K562 (cell line): Measurements from ENCODE around the gene CHN2. TPM values are rescaled to one million over a fixed set of nuclear protein-coding genes. Genes with fewer than 3 reads are reported as not detected.

Source experiments
- ATAC-seq: fragments of 200-7000 bp; cut with Tn5 transposase; 3 replicates; pipeline ENCODE4 v1.9.1; 2020; ENCODE audit warnings: moderate library complexity
- BruUV-seq: library from RNA; stranded (reverse); fragments of 400-500 nt; replicated peaks from 2 replicates; lab custom pipeline; 2021; lab: Mats Ljungman, UMichigan
- CTCF ChIA-PET: fragments of 300-600 bp; formaldehyde crosslinking; extraction: SDS; loops from one replicate; lab custom pipeline; 2021; ENCODE audit warnings: low intra/inter-chr PET ratio; lab: Yijun Ruan, JAX
- POLR2A ChIA-PET: fragments of 300-600, 350-650 bp; sonication (Branson Sonifier 250); formaldehyde crosslinking; extraction: SDS; loops from one replicate; lab custom pipeline; 2021; ENCODE audit warnings: antibody characterized with exemption, inconsistent platforms; lab: Yijun Ruan, JAX
- DNase-seq, 4 experiments: peaks; one replicate each; pipeline versions ENCODE4 v3.0.0 to v3.0.0-alpha.2; 2011 to 2018; ENCODE audit warnings: low spot score in 3 of 4, mixed read lengths in 3 of 4; ENCODE audit errors: extremely low read depth in 1 of 4
- FAIRE-seq: peaks from 2 replicates; lab custom pipeline; 2011; peaks lifted over from hg19 to GRCh38; lab: Jason Lieb, UNC
- H2AFZ ChIP-seq: 2 replicates; pipeline ENCODE4 v1.6.0; 2011; ENCODE audit warnings: low read depth, low read length, control low read depth, inconsistent platforms
- H3K27ac ChIP-seq: fragments of 200-600 bp; 3 replicates; pipeline ENCODE4 v1.8.0; 2011; ENCODE audit warnings: low read depth, mild to moderate bottlenecking, control low read depth, inconsistent platforms, low read length, moderate library complexity, mixed read lengths; ENCODE audit errors: extremely low read depth
- H3K27me3 ChIP-seq, 2 experiments: fragments of 300-600 bp in 1 of 2; 2 replicates in 1 of 2; 3 replicates in 1 of 2; pipeline versions ENCODE4 v1.6.0 to v1.8.0; 2011; ENCODE audit warnings: inconsistent platforms in 2 of 2, low read length in 2 of 2, mild to moderate bottlenecking in 1 of 2, mixed read lengths in 1 of 2, moderate library complexity in 1 of 2; ENCODE audit not compliant: control insufficient read depth in 2 of 2, insufficient read depth in 2 of 2
- H3K36me3 ChIP-seq: fragments of 300-600 bp; 3 replicates; pipeline ENCODE4 v1.8.0; 2011; ENCODE audit warnings: mild to moderate bottlenecking, low read length, inconsistent platforms; ENCODE audit not compliant: control insufficient read depth, insufficient read depth
- H3K4me1 ChIP-seq, 2 experiments: fragments of 200-600 bp in 1 of 2; replicated peaks in 1 of 2; 2 replicates in 1 of 2; 3 replicates in 1 of 2; pipeline versions ENCODE4 v1.5.1 to v1.8.0; 2011; ENCODE audit warnings: inconsistent platforms in 2 of 2, low read length in 2 of 2, mild to moderate bottlenecking in 1 of 2, mixed read lengths in 1 of 2, moderate library complexity in 1 of 2; ENCODE audit not compliant: control insufficient read depth in 2 of 2, insufficient read depth in 2 of 2
- H3K4me2 ChIP-seq: 2 replicates; pipeline ENCODE4 v1.6.1; 2011; ENCODE audit warnings: low read length, control low read depth, inconsistent platforms, mixed read lengths; ENCODE audit not compliant: insufficient read depth
- H3K4me3 ChIP-seq: fragments of 200-600 bp; sonication (generic), shearing (Covaris generic); 2 replicates; pipeline ENCODE4 v1.5.1; 2016; ENCODE audit warnings: control low read depth, inconsistent platforms
- H3K79me2 ChIP-seq: fragments of 200-600 bp; 3 replicates; pipeline ENCODE4 v1.8.0; 2011; ENCODE audit warnings: low read length, inconsistent platforms; ENCODE audit not compliant: control insufficient read depth, insufficient read depth
- H3K9ac ChIP-seq, 2 experiments: 2 replicates each; pipeline versions ENCODE4 v1.6.0 to v1.6.1; 2011; ENCODE audit warnings: low read depth in 2 of 2, low read length in 2 of 2, control low read depth in 1 of 2, inconsistent platforms in 1 of 2, mild to moderate bottlenecking in 1 of 2, mixed read lengths in 1 of 2; ENCODE audit not compliant: insufficient read depth in 1 of 2
- H3K9me1 ChIP-seq: one replicate; pipeline ENCODE4 v1.6.0; 2011; ENCODE audit warnings: inconsistent platforms, mild to moderate bottlenecking, low read length, moderate library complexity; ENCODE audit not compliant: control insufficient read depth, insufficient read depth
- H3K9me3 ChIP-seq: replicated peaks from 2 replicates; pipeline ENCODE4 v1.5.1; 2011; ENCODE audit warnings: low read depth, low read length, inconsistent platforms; ENCODE audit not compliant: control insufficient read depth, insufficient read depth
- H4K20me1 ChIP-seq: replicated peaks from 2 replicates; pipeline ENCODE4 v1.6.1; 2011; ENCODE audit warnings: low read length, inconsistent platforms, mixed read lengths; ENCODE audit not compliant: control insufficient read depth, insufficient read depth
- ADNP ChIP-seq: fragments of 200-800 bp; sonication (Bioruptor generic); IDR thresholded peaks from 2 replicates; pipeline ENCODE4 v1.6.1; 2016; ENCODE audit warnings: missing genetic modification characterization, missing compliant biosample characterization
- ARID2 ChIP-seq: fragments of 450-650 bp; IDR thresholded peaks from 2 replicates; pipeline ENCODE4 v1.6.1; 2017; ENCODE audit warnings: antibody characterized with exemption, mild to moderate bottlenecking
- BRD4 ChIP-seq: fragments of 200-600 bp; sonication (generic); IDR thresholded peaks from 2 replicates; pipeline ENCODE4 v1.6.1; 2017; ENCODE audit warnings: inconsistent platforms
- EP400 ChIP-seq: fragments of 450-650 bp; IDR thresholded peaks from 2 replicates; pipeline ENCODE4 v1.6.1; 2017; ENCODE audit warnings: antibody characterized with exemption, mild to moderate bottlenecking, moderate library complexity
- FIP1L1 ChIP-seq: fragments of 200-400 bp; formaldehyde crosslinking; IDR thresholded peaks from 2 replicates; pipeline ENCODE4 v1.6.1; 2018; ENCODE audit warnings: mild to moderate bottlenecking, low read depth, low read length; ENCODE audit not compliant: poor library complexity, severe bottlenecking
- GABPB2 ChIP-seq: fragments of 250-450 bp; sonication (Bioruptor Pico); conservative IDR thresholded peaks from 2 replicates; pipeline ENCODE4 v1.5.1; 2021; ENCODE audit warnings: mild to moderate bottlenecking
- MCM3 ChIP-seq: fragments of 450-650 bp; IDR thresholded peaks from 2 replicates; pipeline ENCODE4 v1.6.1; 2016
- NFIC ChIP-seq: fragments of 450-650 bp; IDR thresholded peaks from 2 replicates; pipeline ENCODE4 v1.6.1; 2017; ENCODE audit warnings: mild to moderate bottlenecking, inconsistent platforms
- PTTG1 ChIP-seq: fragments of 450-650 bp; IDR thresholded peaks from 2 replicates; pipeline ENCODE4 v1.6.1; 2016; ENCODE audit warnings: low read depth, mild to moderate bottlenecking, missing genetic modification characterization, missing compliant biosample characterization
- RAD21 ChIP-seq, 2 experiments: fragments of 250-450 bp in 1 of 2; fragments of 450-650 bp in 1 of 2; sonication (Bioruptor Pico) in 1 of 2; formaldehyde crosslinking in 1 of 2; IDR thresholded peaks in 1 of 2; conservative IDR thresholded peaks in 1 of 2; 2 replicates each; pipeline versions ENCODE4 v1.4.0 to v1.8.0; 2020 to 2022; ENCODE audit warnings: mild to moderate bottlenecking in 2 of 2, moderate library complexity in 1 of 2
- ZBTB33 ChIP-seq: sonication (generic); formaldehyde crosslinking; IDR thresholded peaks from 2 replicates; pipeline ENCODE4 v1.8.1; 2023; ENCODE audit warnings: mild to moderate bottlenecking, missing genetic modification reagents
- WGBS: fragments of 100-300 bp; shearing (Covaris generic); methylation state at CpG from one replicate; pipeline ENCODE4 v1.1.6; 2016; ENCODE audit warnings: low coverage, mixed read lengths; ENCODE audit not compliant: insufficient coverage; ENCODE audit errors: missing lambda C conversion rate; 5-methylcytosine and 5-hydroxymethylcytosine counted together
- in situ Hi-C: fragments of 300-500 bp; cut with MboI; formaldehyde crosslinking; loops from 4 replicates; pipeline ENCODE4 v1.15.0; 2018; ENCODE audit warnings: inconsistent platforms, mixed read lengths
- intact Hi-C: fragments of 100-400 bp; cut with micrococcal nuclease; formaldehyde crosslinking; loops from 2 replicates; pipeline ENCODE4 v1.14.2; 2022
- polyA plus RNA-seq, 8 experiments: library from polyadenylated mRNA; depleted of rRNA in 4 of 8; stranded (reverse) in 5 of 8; unstranded in 3 of 8; fragments of >200 nt; fragmentation: Nextera tagmentation in 2 of 8; fragmentation: Illumina TruSeq in 1 of 8; extraction: Ambion mirVana in 2 of 8; extraction: Trizol in 1 of 8; gene quantifications; 2 replicates each; pipeline versions ENCODE4 v1.2.1 to v1.2.3, GENCODE V29; 2011 to 2014; ENCODE audit warnings: inconsistent platforms in 1 of 8, missing spikeins in 1 of 8
- total RNA-seq, 7 experiments: library from RNA; depleted of rRNA in 6 of 7; stranded (reverse); fragments of >200 nt in 6 of 7; fragmentation: Illumina TruSeq in 2 of 7; extraction: Trizol in 2 of 7; gene quantifications; 2 replicates each; pipeline versions ENCODE4 v1.2.1 to v1.2.3, GENCODE V29; 2011 to 2021; ENCODE audit warnings: low replicate concordance in 1 of 7
- TF ChIP-seq, protein P1 (sequence below): fragments of 250-450 bp; sonication (Bioruptor Pico); IDR thresholded peaks from 2 replicates; pipeline ENCODE4 v1.4.0; 2020; ENCODE audit warnings: mild to moderate bottlenecking, moderate library complexity, borderline replicate concordance

The CHN2 gene
- total and polyA plus RNA-seq, 9 of the 15 experiments (the other 6 are each of a cell fraction or from before 2014, with no cell fraction given) = 0.12 to 2.1 (median 0.31) TPM; not detected in 1

- TF ChIP-seq BRD4 (no peak), ZBTB33 (CRISPR knock-in tag) (no peak), NFIC (no peak), ARID2 (no peak), GABPB2 (CRISPR knock-in tag) (no peak), EP400 (no peak), PTTG1 (no peak), FIP1L1 (no peak), MCM3 (no peak), RAD21 (CRISPR knock-in tag; conservative IDR thresholded peaks at IDR 0.05 in 1 of 2, IDR thresholded peaks at IDR 0.05 in 1 of 2) (no peak), ADNP (tag) (no peak)
- TF ChIP-seq, protein P1, sequence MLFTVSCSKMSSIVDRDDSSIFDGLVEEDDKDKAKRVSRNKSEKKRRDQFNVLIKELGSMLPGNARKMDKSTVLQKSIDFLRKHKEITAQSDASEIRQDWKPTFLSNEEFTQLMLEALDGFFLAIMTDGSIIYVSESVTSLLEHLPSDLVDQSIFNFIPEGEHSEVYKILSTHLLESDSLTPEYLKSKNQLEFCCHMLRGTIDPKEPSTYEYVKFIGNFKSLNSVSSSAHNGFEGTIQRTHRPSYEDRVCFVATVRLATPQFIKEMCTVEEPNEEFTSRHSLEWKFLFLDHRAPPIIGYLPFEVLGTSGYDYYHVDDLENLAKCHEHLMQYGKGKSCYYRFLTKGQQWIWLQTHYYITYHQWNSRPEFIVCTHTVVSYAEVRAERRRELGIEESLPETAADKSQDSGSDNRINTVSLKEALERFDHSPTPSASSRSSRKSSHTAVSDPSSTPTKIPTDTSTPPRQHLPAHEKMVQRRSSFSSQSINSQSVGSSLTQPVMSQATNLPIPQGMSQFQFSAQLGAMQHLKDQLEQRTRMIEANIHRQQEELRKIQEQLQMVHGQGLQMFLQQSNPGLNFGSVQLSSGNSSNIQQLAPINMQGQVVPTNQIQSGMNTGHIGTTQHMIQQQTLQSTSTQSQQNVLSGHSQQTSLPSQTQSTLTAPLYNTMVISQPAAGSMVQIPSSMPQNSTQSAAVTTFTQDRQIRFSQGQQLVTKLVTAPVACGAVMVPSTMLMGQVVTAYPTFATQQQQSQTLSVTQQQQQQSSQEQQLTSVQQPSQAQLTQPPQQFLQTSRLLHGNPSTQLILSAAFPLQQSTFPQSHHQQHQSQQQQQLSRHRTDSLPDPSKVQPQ (CRISPR knock-in tag) = no peak
- Histone ChIP-seq H2AFZ (no peak overlapping the region), H3K4me2 (no peak overlapping the region), H3K4me1 (no peaks in the 10 kb centered on the region), H3K27ac (no peak overlapping the region), H3K27me3 (no peaks in the 10 kb centered on the region), H3K4me3 (no peak overlapping the region), H3K9me1 (no peaks in the 10 kb centered on the region), H3K9me3 (no peaks in the 10 kb centered on the region), H4K20me1 (no peaks in the 10 kb centered on the region), H3K9ac (no peak overlapping the region), H3K36me3 (no peaks in the 10 kb centered on the region), H3K79me2 (no peaks in the 10 kb centered on the region)
- in situ Hi-C loops (no loop called here), intact Hi-C loops (no loop called here)
- DNase-seq (no peak), ATAC-seq (no peak), FAIRE-seq (no peak)
- BruUV-seq = no TSS peak
- CTCF ChIA-PET = no interaction called here
- WGBS = 0% methylated on average over 1 of the region's 1 CpG
- POLR2A ChIA-PET = no interaction called here
These were observed 26.9 kb upstream of the CHN2 start for GRCh38 chr7:29167721-29168120.
